Effector memory CD4-positive, alpha-beta T cell (primary cell): ENCODE results near the gene MAPK1.
A peak's percentile ranks its signal among the peaks of the same experiment; 100 is the strongest.
"Not testable (repeated sequence)": the region's sequence is repeated elsewhere in the genome, so short reads cannot be mapped to it uniquely, and the experiment has no call there.

Experiments
- DNase-seq, 3 donors: peaks; one replicate each; pipeline ENCODE4 v3.0.0-alpha.2; 2020
- H3K27ac ChIP-seq: 2 replicates; pipeline ENCODE4 v1.7.0; 2013; ENCODE audit warnings: mild to moderate bottlenecking, low read length, moderate library complexity; ENCODE audit not compliant: insufficient read depth, poor library complexity, severe bottlenecking
- H3K27me3 ChIP-seq: replicated peaks from 2 replicates; pipeline ENCODE4 v1.7.0; 2013; ENCODE audit warnings: mild to moderate bottlenecking, low read length; ENCODE audit not compliant: insufficient read depth, control insufficient read depth, poor library complexity, severe bottlenecking
- H3K36me3 ChIP-seq: 2 replicates; pipeline ENCODE4 v1.7.0; 2013; ENCODE audit warnings: mild to moderate bottlenecking, low read length, moderate library complexity; ENCODE audit not compliant: control insufficient read depth, insufficient read depth
- H3K4me1 ChIP-seq: 2 replicates; pipeline ENCODE4 v1.7.0; 2013; ENCODE audit warnings: low read length, mild to moderate bottlenecking; ENCODE audit not compliant: control insufficient read depth, insufficient read depth, poor library complexity, severe bottlenecking
- H3K4me3 ChIP-seq: 2 replicates; pipeline ENCODE4 v1.7.0; 2013; ENCODE audit warnings: low read length, low read depth, mild to moderate bottlenecking; ENCODE audit not compliant: insufficient read depth, poor library complexity, severe bottlenecking
- H3K9me3 ChIP-seq: 2 replicates; pipeline ENCODE4 v1.7.0; 2013; ENCODE audit warnings: mild to moderate bottlenecking, low read length, moderate library complexity; ENCODE audit not compliant: control insufficient read depth

MAPK1 gene

GRCh38 chr22:21718499-21718898, 148.9 kb downstream of the MAPK1 start:
- Histone ChIP-seq H3K27ac (no peak overlapping the region), H3K9me3 (no peaks in the 10 kb centered on the region), H3K36me3 (no peaks in the 10 kb centered on the region), H3K4me1 (no peaks in the 10 kb centered on the region), H3K27me3 (no peaks in the 10 kb centered on the region), H3K4me3 (no peak overlapping the region)
- DNase-seq: no peak

GRCh38 chr22:21716395-21717122, 150.9 kb downstream of the MAPK1 start:
- not testable (repeated sequence) for H3K9me3 ChIP-seq, H3K27me3 ChIP-seq, H3K4me1 ChIP-seq, DNase-seq, H3K36me3 ChIP-seq, H3K4me3 ChIP-seq, H3K27ac ChIP-seq

GRCh38 chr22:21714786-21715185, 152.7 kb downstream of the MAPK1 start:
- Histone ChIP-seq H3K4me3 (no peak overlapping the region), H3K27me3 (no peaks in the 10 kb centered on the region), H3K36me3 (no peaks in the 10 kb centered on the region), H3K9me3 (no peaks in the 10 kb centered on the region), H3K4me1 (no peaks in the 10 kb centered on the region), H3K27ac (no peak overlapping the region)
- DNase-seq: no peak

GRCh38 chr22:21714059-21714770, 153.2 kb downstream of the MAPK1 start:
- H3K27me3 ChIP-seq: no peaks in the 10 kb centered on the region
- H3K27ac ChIP-seq: no peak overlapping the region
- no peaks in the 10 kb centered on the region for H3K9me3 ChIP-seq
- no peak for DNase-seq
- no peaks in the 10 kb centered on the region for H3K4me1 ChIP-seq
- H3K36me3 ChIP-seq: no peaks in the 10 kb centered on the region
- no peak overlapping the region for H3K4me3 ChIP-seq

- Histone ChIP-seq H3K36me3 (no peaks in the 10 kb centered on the region), H3K4me1 (no peaks in the 10 kb centered on the region), H3K4me3 (no peak overlapping the region), H3K27me3 (no peaks in the 10 kb centered on the region), H3K9me3 (no peaks in the 10 kb centered on the region), H3K27ac (no peak overlapping the region)
- DNase-seq: no peak
These were observed 153.9 kb downstream of the MAPK1 start for GRCh38 chr22:21713428-21714058.

- peak; percentile 22 to 42 (median 39) for DNase-seq
- Histone ChIP-seq H3K36me3 (no peaks in the 10 kb centered on the region), H3K27me3 (no peaks in the 10 kb centered on the region), H3K27ac (no peak overlapping the region), H3K9me3 (no peaks in the 10 kb centered on the region), H3K4me1 (no peaks in the 10 kb centered on the region), H3K4me3 (no peak overlapping the region)
These were observed 154.6 kb downstream of the MAPK1 start for GRCh38 chr22:21712751-21713427.

- Histone ChIP-seq H3K9me3 (no peaks in the 10 kb centered on the region), H3K27me3 (no peaks in the 10 kb centered on the region), H3K4me3 (no peak overlapping the region), H3K36me3 (no peaks in the 10 kb centered on the region), H3K27ac (no peak overlapping the region), H3K4me1 (no peaks in the 10 kb centered on the region)
- DNase-seq: no peak
These were observed 155.6 kb downstream of the MAPK1 start for GRCh38 chr22:21711851-21712250.

- Histone ChIP-seq H3K27ac (no peak overlapping the region), H3K9me3 (no peaks in the 10 kb centered on the region), H3K4me1 (no peaks in the 10 kb centered on the region), H3K36me3 (no peaks in the 10 kb centered on the region), H3K27me3 (no peaks in the 10 kb centered on the region), H3K4me3 (no peak overlapping the region)
- no peak for DNase-seq
These were observed 157.3 kb downstream of the MAPK1 start for GRCh38 chr22:21710156-21710555.

- H3K9me3 ChIP-seq: no peaks in the 10 kb centered on the region
- H3K27ac ChIP-seq: no peak overlapping the region
- H3K27me3 ChIP-seq: no peaks in the 10 kb centered on the region
- H3K4me1 ChIP-seq: no peaks in the 10 kb centered on the region
- H3K4me3 ChIP-seq: no peak overlapping the region
- no peaks in the 10 kb centered on the region for H3K36me3 ChIP-seq
- no peak for DNase-seq
These were observed 157.8 kb downstream of the MAPK1 start for GRCh38 chr22:21709688-21710087.

- Histone ChIP-seq H3K9me3 (no peaks in the 10 kb centered on the region), H3K36me3 (no peaks in the 10 kb centered on the region), H3K4me3 (no peak overlapping the region), H3K27me3 (no peaks in the 10 kb centered on the region), H3K27ac (no peak overlapping the region), H3K4me1 (no peaks in the 10 kb centered on the region)
- no peak for DNase-seq
These were observed 158.5 kb downstream of the MAPK1 start for GRCh38 chr22:21708960-21709359.
